K562 (cell line): Measurements from ENCODE around the gene HEMK1. TPM values are rescaled to one million over a fixed set of nuclear protein-coding genes. Genes with fewer than 3 reads are reported as not detected.

Experiments used
- EHMT2 ChIP-seq: fragments of 450-650 bp; IDR thresholded peaks from 2 replicates; pipeline ENCODE4 v1.6.1; 2018; ENCODE audit warnings: antibody characterized with exemption
- ELF2 ChIP-seq: fragments of 250-450 bp; sonication (Bioruptor Pico); IDR thresholded peaks from 2 replicates; pipeline ENCODE4 v1.5.0; 2021; ENCODE audit warnings: mild to moderate bottlenecking
- KDM1A ChIP-seq, 2 experiments: fragments of 450-650 bp; IDR thresholded peaks; 2 replicates each; pipeline ENCODE4 v1.6.1; 2016; ENCODE audit warnings: mild to moderate bottlenecking in 2 of 2
- MBD2 ChIP-seq: sonication (generic); IDR thresholded peaks from 2 replicates; pipeline ENCODE4 v1.6.1; 2016; ENCODE audit warnings: low read depth, borderline replicate concordance
- MEIS2 ChIP-seq: fragments of 450-650 bp; IDR thresholded peaks from 2 replicates; pipeline ENCODE4 v1.6.1; 2014; ENCODE audit warnings: mild to moderate bottlenecking; ENCODE audit not compliant: partially characterized antibody
- ZNF3 ChIP-seq: fragments of 250-450 bp; sonication (Bioruptor Pico); IDR thresholded peaks from 2 replicates; pipeline ENCODE4 v1.5.0; 2021; ENCODE audit warnings: mild to moderate bottlenecking, moderate library complexity
- ZNF707 ChIP-seq: fragments of 250-450 bp; sonication (Bioruptor Pico); conservative IDR thresholded peaks from 2 replicates; pipeline ENCODE4 v1.8.0; 2022; ENCODE audit warnings: inconsistent platforms, mild to moderate bottlenecking, moderate library complexity
- polyA plus RNA-seq, 8 experiments: library from polyadenylated mRNA; depleted of rRNA in 4 of 8; stranded (reverse) in 5 of 8; unstranded in 3 of 8; fragments of >200 nt; fragmentation: Nextera tagmentation in 2 of 8; fragmentation: Illumina TruSeq in 1 of 8; extraction: Ambion mirVana in 2 of 8; extraction: Trizol in 1 of 8; gene quantifications; 2 replicates each; pipeline versions ENCODE4 v1.2.1 to v1.2.3, GENCODE V29; 2011 to 2014; ENCODE audit warnings: inconsistent platforms in 1 of 8, missing spikeins in 1 of 8
- total RNA-seq, 7 experiments: library from RNA; depleted of rRNA in 6 of 7; stranded (reverse); fragments of >200 nt in 6 of 7; fragmentation: Illumina TruSeq in 2 of 7; extraction: Trizol in 2 of 7; gene quantifications; 2 replicates each; pipeline versions ENCODE4 v1.2.1 to v1.2.3, GENCODE V29; 2011 to 2021; ENCODE audit warnings: low replicate concordance in 1 of 7
- TF ChIP-seq, protein P1 (sequence below): fragments of 250-450 bp; sonication (Bioruptor Pico); IDR thresholded peaks from 2 replicates; pipeline ENCODE4 v1.9.0; 2021; ENCODE audit warnings: mild to moderate bottlenecking, inconsistent platforms
- TF ChIP-seq, protein P2 (sequence below), 2 experiments: fragments of 250-450 bp in 1 of 2; fragments of 450-650 bp in 1 of 2; sonication (Bioruptor Pico) in 1 of 2; IDR thresholded peaks; 2 replicates each; pipeline versions ENCODE4 v1.6.1 to v1.8.0; 2016 to 2021; ENCODE audit warnings: mild to moderate bottlenecking in 2 of 2, moderate library complexity in 2 of 2, missing compliant biosample characterization in 1 of 2, missing genetic modification characterization in 1 of 2
- TF ChIP-seq, protein P3 (sequence below): sonication (generic); formaldehyde crosslinking; IDR thresholded peaks from 2 replicates; pipeline ENCODE4 v1.8.0; 2022; ENCODE audit warnings: mild to moderate bottlenecking, missing genetic modification reagents
- TF ChIP-seq, protein P4 (sequence below): IDR thresholded peaks from 3 replicates; pipeline ENCODE4 v1.6.1; 2011; ENCODE audit warnings: borderline replicate concordance, mild to moderate bottlenecking, moderate library complexity; ENCODE audit not compliant: insufficient read length; ENCODE audit errors: extremely low read depth
- TF ChIP-seq, protein P5 (sequence below): conservative IDR thresholded peaks from 2 replicates; pipeline ENCODE4 v1.6.1; 2011; ENCODE audit warnings: low read depth, mild to moderate bottlenecking, low read length; ENCODE audit not compliant: control insufficient read depth
- TF ChIP-seq, protein P6 (sequence below): sonication (generic); formaldehyde crosslinking; IDR thresholded peaks from 2 replicates; pipeline ENCODE4 v1.9.0; 2022; ENCODE audit warnings: mild to moderate bottlenecking, missing genetic modification reagents
- TF ChIP-seq, protein P7 (sequence below): sonication (generic); formaldehyde crosslinking; IDR thresholded peaks from 2 replicates; pipeline ENCODE4 v1.8.0; 2022; ENCODE audit warnings: mild to moderate bottlenecking, missing genetic modification reagents

Gene HEMK1
- total and polyA plus RNA-seq, 9 of the 15 experiments (the other 6 are each of a cell fraction or from before 2014, with no cell fraction given): 2.0 to 16.8 (median 11.4) TPM

DNA sequence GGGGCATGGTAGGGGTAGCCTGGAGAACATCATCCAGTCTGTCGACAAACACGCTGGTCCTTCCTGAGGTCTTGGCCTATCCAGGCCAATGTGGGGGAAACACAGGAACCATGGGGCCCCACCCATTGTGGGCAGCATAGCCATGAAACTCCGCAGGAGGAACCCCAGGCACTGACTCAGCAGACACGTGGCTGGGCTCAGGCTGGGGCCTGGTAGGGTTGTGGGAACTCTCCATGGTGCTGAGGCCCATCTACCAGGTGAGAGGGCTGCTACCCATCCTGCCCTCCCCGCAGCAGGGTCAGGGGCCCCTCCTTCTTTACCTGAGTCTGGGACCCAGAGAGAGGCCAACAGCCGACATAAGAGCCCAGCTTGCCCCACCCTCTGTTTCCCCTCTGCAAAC is 43.3 kb upstream of the HEMK1 start (continued):
- TF ChIP-seq ZNF707 (CRISPR knock-in tag) (no peak), ELF2 (CRISPR knock-in tag) (no peak), MEIS2 (no peak), KDM1A (IDR thresholded peaks at IDR 0.05) (no peak), MBD2 (no peak), ZNF3 (CRISPR knock-in tag) (no peak), EHMT2 (peak; percentile 99)
- TF ChIP-seq, protein P1, sequence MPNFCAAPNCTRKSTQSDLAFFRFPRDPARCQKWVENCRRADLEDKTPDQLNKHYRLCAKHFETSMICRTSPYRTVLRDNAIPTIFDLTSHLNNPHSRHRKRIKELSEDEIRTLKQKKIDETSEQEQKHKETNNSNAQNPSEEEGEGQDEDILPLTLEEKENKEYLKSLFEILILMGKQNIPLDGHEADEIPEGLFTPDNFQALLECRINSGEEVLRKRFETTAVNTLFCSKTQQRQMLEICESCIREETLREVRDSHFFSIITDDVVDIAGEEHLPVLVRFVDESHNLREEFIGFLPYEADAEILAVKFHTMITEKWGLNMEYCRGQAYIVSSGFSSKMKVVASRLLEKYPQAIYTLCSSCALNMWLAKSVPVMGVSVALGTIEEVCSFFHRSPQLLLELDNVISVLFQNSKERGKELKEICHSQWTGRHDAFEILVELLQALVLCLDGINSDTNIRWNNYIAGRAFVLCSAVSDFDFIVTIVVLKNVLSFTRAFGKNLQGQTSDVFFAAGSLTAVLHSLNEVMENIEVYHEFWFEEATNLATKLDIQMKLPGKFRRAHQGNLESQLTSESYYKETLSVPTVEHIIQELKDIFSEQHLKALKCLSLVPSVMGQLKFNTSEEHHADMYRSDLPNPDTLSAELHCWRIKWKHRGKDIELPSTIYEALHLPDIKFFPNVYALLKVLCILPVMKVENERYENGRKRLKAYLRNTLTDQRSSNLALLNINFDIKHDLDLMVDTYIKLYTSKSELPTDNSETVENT (CRISPR knock-in tag): no peak
- TF ChIP-seq, protein P2, sequence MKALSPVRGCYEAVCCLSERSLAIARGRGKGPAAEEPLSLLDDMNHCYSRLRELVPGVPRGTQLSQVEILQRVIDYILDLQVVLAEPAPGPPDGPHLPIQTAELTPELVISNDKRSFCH (CRISPR knock-in tag; IDR thresholded peaks at IDR 0.05): no peak
- TF ChIP-seq, protein P2 (tag; IDR thresholded peaks at IDR 0.05): 0 out of 2 replicates have a peak, but pooled peaks have one; percentile 35
- TF ChIP-seq, protein P3, sequence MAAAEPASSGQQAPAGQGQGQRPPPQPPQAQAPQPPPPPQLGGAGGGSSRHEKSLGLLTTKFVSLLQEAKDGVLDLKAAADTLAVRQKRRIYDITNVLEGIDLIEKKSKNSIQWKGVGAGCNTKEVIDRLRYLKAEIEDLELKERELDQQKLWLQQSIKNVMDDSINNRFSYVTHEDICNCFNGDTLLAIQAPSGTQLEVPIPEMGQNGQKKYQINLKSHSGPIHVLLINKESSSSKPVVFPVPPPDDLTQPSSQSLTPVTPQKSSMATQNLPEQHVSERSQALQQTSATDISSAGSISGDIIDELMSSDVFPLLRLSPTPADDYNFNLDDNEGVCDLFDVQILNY: 0 out of 2 replicates have a peak, but pooled peaks have one; percentile 50
- TF ChIP-seq, protein P4, sequence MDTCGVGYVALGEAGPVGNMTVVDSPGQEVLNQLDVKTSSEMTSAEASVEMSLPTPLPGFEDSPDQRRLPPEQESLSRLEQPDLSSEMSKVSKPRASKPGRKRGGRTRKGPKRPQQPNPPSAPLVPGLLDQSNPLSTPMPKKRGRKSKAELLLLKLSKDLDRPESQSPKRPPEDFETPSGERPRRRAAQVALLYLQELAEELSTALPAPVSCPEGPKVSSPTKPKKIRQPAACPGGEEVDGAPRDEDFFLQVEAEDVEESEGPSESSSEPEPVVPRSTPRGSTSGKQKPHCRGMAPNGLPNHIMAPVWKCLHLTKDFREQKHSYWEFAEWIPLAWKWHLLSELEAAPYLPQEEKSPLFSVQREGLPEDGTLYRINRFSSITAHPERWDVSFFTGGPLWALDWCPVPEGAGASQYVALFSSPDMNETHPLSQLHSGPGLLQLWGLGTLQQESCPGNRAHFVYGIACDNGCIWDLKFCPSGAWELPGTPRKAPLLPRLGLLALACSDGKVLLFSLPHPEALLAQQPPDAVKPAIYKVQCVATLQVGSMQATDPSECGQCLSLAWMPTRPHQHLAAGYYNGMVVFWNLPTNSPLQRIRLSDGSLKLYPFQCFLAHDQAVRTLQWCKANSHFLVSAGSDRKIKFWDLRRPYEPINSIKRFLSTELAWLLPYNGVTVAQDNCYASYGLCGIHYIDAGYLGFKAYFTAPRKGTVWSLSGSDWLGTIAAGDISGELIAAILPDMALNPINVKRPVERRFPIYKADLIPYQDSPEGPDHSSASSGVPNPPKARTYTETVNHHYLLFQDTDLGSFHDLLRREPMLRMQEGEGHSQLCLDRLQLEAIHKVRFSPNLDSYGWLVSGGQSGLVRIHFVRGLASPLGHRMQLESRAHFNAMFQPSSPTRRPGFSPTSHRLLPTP: no peak
- TF ChIP-seq, protein P5, sequence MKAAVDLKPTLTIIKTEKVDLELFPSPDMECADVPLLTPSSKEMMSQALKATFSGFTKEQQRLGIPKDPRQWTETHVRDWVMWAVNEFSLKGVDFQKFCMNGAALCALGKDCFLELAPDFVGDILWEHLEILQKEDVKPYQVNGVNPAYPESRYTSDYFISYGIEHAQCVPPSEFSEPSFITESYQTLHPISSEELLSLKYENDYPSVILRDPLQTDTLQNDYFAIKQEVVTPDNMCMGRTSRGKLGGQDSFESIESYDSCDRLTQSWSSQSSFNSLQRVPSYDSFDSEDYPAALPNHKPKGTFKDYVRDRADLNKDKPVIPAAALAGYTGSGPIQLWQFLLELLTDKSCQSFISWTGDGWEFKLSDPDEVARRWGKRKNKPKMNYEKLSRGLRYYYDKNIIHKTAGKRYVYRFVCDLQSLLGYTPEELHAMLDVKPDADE: peak; percentile 91
- TF ChIP-seq, protein P6, sequence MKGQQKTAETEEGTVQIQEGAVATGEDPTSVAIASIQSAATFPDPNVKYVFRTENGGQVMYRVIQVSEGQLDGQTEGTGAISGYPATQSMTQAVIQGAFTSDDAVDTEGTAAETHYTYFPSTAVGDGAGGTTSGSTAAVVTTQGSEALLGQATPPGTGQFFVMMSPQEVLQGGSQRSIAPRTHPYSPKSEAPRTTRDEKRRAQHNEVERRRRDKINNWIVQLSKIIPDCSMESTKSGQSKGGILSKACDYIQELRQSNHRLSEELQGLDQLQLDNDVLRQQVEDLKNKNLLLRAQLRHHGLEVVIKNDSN (CRISPR knock-in tag): peak; percentile 84
- TF ChIP-seq, protein P7, sequence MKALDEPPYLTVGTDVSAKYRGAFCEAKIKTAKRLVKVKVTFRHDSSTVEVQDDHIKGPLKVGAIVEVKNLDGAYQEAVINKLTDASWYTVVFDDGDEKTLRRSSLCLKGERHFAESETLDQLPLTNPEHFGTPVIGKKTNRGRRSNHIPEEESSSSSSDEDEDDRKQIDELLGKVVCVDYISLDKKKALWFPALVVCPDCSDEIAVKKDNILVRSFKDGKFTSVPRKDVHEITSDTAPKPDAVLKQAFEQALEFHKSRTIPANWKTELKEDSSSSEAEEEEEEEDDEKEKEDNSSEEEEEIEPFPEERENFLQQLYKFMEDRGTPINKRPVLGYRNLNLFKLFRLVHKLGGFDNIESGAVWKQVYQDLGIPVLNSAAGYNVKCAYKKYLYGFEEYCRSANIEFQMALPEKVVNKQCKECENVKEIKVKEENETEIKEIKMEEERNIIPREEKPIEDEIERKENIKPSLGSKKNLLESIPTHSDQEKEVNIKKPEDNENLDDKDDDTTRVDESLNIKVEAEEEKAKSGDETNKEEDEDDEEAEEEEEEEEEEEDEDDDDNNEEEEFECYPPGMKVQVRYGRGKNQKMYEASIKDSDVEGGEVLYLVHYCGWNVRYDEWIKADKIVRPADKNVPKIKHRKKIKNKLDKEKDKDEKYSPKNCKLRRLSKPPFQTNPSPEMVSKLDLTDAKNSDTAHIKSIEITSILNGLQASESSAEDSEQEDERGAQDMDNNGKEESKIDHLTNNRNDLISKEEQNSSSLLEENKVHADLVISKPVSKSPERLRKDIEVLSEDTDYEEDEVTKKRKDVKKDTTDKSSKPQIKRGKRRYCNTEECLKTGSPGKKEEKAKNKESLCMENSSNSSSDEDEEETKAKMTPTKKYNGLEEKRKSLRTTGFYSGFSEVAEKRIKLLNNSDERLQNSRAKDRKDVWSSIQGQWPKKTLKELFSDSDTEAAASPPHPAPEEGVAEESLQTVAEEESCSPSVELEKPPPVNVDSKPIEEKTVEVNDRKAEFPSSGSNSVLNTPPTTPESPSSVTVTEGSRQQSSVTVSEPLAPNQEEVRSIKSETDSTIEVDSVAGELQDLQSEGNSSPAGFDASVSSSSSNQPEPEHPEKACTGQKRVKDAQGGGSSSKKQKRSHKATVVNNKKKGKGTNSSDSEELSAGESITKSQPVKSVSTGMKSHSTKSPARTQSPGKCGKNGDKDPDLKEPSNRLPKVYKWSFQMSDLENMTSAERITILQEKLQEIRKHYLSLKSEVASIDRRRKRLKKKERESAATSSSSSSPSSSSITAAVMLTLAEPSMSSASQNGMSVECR (CRISPR knock-in tag): peak; percentile 98
